NCI-H1930 (cell line): ENCODE measurements around the gene ZCCHC14.
"Not testable (repeated sequence)": the region's sequence is repeated elsewhere in the genome, so short reads cannot be mapped to it uniquely, and the experiment has no call there.

Source experiments
- DNase-seq, 2 experiments: peaks; one replicate each; lab custom pipeline; 2025; lab: John Stamatoyannopoulos, UW

ZCCHC14 gene

DNA sequence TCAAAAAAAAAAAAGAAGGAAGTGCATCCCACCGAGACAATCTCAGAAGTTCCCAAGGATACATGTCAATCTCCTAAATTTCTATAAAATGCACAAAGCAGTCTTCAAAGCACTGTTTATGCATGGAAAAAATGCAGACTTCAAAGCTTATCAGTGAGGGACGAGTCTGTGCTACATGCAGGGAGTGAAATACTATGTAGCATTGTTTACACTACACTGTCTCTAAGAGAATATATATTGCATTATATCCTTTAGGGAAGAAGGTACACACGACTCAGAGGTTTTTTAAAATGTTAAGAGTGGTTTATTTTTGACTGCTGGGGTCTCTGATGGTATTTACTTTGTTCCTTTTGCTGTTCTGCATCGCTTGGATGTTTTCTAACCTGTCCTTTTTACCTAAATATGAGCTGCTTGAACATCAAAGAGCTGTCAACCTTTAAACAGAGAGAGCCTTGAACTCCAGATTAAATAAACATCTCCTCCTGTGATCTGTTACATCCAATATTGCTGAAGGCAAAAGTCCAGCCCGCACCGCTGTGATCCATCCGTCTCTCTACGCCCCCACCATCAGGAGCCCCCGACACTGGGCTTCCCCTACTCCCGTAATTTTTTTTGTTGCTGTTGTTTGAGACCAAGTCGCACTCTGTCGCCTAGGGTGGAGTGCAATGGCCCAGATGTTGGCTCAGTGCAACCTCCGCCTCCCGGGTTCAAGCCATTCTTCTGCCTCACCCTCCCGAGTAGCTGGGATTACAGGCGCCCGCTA lies 110.6 kb downstream of the ZCCHC14 start:
- DNase-seq = no peak

DNA sequence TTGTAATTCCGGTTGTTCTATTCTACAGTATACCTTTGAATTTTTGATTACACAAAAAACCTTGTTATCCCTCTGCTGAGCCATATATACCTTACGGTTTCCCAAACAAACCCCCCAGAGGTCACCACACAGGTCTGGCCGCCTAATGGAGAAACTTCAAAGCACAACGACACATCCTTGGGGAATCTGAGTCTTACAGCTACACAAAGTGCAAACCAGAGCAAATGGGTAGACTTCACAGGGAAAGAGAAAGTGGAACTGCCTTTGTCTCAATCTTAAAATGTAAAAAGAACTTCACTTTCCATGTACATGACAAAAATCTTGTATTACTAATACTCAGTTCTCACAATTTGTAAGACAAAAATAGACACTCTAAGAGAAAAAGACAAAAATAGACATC lies 111.9 kb downstream of the ZCCHC14 start:
- no peak for DNase-seq

DNA sequence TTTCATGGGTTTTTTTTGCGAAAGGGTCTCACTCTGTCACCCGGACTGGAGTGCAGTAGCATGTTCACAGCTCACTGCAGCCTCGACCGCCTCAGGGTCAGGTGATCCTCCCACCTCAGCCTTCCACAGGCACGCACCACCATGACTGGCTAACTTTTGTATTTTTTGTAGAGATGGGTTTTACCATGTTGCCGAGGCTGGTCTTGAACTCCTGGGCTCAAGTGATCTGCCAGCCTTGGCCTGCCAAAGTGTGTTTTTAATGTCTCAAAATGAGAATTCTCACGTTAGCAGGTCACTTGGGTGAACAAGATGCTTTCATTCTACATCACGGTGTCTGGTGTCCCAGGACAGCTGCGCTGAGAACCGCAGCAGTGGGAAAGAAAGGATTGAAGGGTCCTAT lies 112.4 kb downstream of the ZCCHC14 start:
- no peak for DNase-seq

DNA sequence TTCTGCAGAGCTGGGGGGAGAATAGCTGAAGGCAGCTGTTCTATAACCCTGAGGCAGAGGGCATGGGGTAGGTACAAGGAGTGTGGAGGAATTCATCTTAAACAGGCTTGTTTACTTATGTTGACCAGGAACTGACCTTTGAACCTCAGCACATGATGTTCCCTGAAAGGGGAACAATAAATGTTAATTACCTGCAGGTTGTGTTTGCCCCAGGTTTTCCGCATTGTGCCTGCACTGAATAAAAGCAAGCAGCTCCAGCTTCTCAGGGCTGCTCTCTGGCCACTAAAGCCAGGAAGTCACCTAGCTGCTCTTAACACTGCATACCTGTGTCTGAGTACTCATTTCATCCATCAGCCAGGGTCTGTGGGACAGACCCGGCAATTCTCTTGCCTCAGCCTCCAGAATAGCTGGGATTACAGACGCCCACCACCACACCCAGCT lies 113.5 kb downstream of the ZCCHC14 start:
- DNase-seq = not testable (repeated sequence)

DNA sequence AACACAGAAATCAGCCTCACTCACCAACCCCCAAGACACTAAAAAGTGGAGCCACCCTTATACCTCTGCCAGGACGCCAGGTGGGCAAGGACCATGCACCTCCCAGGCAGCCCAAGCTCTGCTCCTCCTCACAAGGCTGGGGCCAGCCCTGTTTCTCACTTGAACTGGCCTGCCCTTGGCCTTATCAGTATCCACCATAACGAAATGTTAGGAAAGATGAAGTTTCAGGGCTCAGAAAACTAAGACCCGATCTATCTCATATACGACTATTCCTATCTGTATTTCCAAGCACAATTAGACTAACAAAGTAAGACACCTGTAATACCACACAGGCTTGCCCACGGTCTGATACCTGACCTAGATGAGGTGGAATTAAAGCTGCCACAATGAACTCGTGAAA lies 116.2 kb downstream of the ZCCHC14 start:
- DNase-seq = no peak

DNA sequence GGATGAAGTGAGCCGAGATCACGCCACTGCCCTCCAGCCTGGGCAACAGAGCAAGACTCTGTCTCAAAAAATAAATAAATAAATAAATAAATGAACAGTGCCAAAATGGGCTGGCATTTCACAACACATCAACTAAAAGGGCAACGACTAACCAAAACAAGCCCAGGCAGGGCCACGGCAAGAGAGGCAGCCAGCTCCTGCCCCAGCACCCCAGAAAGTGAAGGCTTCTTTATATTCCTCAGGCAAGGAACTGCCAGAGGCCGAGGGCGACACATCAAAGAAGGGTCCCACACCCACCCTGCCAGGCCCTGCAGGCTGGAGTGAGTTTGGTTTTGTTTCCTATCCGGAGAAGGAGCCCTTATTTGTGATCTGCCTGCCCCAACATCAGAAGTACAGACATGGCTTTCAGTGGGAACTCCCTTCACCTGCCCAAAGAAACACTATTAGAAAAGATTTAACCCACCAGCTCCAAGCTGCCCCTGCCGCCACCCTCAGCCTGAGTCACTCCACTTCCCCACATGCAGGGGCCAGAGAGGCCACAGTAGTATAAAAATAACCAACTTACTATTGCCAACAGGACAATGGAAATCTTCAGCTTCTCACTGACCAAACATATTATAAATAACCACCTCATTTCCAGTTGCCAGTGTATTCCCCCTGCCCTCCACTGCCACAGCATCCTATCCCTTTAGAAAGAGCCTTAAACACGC lies 117.2 kb downstream of the ZCCHC14 start:
- DNase-seq = no peak

DNA sequence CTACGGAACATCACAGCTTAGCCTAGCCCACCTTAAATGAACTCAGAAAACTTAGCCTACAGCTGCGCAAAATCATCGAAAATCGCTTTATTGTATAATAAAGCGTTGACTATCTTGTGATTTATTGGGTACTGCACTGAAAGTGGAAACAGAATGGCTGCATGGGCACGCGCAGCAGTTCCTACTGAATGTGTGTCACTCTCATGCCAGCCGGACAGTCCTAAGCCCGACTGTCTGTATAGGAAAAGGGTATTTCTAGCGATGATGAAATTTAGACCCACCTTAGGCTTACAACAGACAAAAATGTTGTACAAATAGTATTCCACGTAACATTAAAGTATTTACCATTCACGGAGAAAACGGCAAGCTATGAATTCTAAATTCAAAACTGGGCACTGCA lies 118.5 kb downstream of the ZCCHC14 start:
- DNase-seq = no peak

DNA sequence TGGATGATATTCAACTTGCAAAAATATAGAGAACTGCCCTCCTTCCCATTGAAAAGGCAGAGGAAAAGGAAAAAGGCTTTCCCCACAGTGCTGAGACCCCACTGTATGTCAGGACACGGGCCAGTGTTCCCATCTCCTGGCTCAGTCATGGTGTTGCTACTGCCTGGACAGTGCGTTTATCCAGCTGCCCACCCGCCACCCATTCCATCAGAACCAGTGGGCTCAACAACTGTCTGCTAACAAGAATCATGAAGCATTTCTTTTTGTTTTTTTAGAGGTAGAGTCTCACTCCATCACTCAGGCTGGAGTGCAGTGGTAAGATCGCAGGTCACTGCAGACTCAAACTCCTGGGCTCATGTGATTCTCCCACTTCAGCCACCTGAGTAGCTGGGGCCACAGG lies 120.5 kb downstream of the ZCCHC14 start:
- DNase-seq = no peak

DNA sequence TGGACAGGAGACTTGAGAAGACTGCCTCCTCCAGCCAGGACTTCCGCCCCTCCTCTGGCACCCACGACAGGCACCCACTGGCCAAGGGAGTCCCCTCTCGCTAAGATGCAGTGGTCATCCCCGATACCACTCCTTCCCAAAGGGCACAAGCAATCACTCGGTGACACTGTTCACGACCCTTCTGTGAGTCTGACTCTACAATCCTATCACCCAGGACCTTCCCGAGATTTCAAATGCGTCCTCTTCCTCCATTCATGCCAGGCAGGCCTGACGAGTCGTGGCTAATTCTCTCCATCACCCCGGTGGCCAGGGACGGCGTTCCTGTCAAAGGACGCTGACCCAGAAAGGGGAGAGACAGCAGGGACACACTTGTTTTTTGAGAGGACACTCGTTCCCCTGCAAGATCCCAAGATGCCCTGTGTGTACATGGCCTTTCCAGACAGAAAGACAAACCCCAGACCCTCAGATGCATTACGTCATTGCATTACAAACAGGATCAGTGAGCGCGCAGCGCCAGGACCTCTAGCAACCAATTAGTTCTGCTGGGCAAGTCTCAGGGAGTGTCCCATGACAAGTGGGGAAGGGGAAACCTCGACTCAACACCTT lies 121.5 kb downstream of the ZCCHC14 start:
- DNase-seq = no peak

DNA sequence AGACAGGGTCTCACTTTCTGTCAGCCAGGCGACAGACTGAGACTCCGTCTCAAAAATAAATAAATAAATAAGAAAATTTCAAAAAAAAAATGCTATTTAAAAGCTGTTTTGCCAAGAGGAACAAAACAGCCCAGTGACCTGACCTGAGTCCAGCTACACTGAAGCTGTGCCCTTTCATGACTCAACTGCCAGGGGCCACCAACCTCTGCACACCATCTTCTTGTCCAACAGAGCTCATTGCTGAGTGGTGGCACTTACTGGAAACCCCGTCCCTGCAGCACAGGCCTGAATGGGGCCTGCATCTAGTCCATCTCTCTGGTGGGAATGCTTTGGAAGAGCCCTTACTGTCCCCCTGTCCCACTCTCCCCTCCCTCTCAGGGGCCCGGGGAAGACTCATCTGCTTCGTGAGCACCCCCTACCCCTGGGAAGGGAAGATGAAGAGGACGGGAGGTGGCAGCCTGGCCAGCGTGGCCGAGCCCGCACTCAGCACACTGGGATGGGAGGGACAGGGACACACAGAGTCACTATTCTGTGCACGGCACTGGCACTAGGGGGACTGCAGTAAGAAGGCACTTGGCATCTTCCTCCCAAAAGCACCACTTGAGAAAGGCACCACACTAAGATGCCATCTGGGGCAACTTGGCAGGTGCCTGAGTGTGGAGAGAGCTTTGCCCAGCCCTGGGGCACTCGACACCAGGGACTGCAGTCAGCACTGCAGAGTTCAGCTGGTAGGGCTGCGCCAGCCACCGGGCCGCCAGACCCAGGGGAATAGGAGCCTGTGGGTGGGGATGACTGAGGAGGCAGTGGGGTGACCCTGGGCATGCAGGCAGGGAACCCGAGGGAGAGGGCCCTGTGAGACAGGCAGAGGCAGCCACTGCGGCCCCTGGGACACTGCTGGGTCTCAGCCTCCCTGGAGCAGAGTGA lies 122.8 kb downstream of the ZCCHC14 start:
- DNase-seq = no peak

DNA sequence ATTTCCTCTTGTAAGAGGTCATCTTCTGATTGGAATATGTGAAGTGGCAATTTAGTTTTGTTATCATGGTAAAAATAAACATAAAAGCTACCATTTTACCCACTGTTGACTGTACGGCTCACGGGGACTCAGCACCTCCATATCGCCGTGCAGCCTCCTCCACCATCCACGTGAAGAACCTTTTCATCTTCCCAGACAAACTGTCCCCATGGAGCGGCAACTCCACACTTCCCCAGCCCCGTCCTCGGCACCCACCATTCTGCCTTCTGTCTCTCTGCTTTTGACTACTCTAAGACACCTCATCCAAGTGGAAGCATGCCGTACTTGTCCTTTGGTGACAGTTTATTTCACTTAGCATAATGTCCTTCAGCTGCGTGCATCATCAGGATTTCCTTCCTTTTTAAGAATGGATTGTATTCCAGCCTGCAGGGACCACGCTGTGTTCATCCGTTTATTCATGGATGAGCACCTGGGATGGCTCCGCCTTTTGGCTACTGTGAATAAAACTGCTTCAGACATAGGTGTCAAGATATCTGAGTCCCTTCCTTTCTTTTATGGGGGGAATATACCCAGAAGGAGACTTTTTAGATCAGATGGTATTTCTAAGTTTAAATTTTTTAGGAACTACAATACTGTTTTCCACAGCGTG lies 123.6 kb downstream of the ZCCHC14 start:
- DNase-seq = no peak

DNA sequence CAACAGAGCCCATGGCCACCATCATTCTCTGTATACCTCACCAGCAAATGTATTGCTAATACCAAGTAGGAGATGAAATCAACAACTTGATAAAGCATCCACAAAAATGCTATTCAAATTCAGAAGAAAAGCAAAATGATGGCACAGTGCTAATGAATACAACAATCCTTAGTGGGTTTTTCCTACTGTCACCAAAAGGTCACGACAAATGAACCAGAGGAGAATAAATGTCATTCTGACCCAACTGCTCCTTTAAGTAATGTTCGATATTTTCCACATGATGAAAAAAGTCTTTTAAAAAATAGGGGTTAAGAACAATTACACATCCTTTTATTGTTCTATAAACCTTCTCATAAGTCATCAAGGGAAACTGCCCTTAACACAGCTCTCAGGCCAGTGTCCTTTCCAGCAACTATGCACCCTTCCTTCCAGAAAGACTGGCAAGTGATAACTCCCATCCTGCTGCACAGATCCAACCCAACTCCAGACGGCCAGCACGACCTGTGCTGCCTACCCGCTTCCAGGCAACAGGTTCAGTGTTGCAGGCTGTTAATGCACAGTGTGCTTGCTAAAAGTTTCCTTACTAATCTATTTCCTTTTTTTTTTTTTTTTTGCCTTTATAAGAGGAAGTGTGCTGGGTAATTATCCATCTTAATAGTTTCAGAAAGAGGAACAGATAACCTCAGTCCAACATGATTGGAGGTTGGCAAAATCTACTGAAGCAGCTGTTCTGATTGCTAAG lies 124.6 kb downstream of the ZCCHC14 start:
- no peak for DNase-seq

DNA sequence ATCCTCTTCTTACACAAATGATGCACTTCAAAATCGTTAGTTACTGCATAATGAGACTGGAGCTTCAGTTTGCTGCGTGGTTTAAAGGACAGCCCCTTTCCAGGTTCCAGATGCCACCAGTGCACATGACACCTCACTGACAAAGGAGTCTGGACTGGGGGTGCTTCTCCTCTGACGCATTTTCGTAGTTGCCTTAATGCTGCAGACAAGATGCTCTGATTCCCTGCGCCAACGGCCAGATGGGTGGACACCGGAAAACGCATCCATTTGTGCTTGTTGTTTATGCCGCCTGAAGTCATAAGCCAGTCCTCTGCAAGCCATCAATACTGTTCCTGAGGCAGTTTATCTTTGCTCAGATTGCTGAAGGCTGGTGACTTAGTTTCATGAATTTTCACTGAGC lies 125.3 kb downstream of the ZCCHC14 start:
- DNase-seq = no peak

DNA sequence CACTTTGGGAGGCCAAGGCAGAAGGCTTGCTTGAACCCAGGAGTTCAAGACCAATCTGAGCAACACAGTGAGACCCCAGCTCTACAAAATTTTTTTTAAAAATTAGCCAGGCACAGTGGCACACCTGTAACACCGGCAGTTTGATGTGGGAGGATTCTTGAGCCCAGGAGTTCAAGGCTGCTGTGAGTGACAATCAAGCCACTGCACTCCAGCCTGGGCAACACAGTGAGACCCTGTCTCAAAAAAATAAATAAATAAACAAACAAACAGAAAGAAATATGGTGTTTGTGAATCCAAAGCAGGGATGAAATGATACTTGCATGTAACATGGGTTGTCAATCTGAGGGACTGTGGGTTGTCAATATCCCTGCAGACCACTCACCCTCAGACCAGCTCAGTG lies 125.9 kb downstream of the ZCCHC14 start:
- no peak for DNase-seq

DNA sequence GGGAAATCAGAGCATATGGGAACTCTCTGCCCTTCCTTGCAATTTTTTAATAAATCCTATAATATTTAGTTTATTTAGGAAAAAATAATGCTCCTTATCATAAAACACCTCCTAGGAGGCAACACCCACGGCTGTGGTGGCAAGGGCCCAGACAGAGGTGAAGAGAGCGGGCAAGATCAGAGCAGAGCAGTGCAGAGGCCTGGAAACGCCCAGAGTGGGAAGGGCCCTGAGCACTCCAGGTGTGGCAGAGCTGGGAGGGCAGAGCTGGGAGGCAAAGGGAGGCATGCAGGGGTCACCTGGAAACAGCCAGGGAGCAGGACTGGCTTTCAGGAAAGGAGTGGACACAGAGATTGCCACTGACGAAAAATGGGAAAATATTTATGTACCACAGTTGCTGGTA lies 126.5 kb downstream of the ZCCHC14 start:
- DNase-seq = no peak

DNA sequence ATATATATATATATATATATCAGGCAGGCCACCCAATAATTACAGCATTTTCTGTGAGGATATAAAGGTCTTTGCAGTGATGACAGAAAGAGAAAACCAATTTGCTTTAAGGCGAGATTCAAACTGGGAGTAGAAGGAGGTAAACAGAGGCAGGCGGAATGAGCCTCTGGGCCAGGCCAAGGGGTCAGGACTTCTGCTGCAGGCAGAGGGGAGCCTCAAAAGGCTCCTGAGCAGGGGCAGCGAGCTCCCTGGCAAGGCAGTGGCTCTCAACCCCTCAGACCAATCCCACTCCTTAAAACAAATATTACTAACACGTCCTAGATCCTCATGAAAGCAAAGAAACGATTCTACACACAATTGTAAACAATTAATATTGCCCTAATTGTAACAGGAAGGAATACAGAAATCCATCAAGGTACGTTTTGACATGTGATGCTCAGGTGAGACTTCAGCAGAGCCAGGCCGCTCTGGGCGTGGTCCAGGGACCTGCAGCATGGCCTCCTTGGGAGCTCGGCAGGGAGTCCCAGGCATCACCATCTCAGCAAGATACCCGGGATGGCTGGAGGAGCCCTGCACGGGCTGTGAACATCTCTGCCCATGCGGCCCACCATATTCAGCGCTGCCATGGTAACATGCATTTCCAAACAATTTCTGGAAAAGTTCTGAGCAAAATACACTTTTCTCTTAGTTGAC lies 127.7 kb downstream of the ZCCHC14 start:
- no peak for DNase-seq

DNA sequence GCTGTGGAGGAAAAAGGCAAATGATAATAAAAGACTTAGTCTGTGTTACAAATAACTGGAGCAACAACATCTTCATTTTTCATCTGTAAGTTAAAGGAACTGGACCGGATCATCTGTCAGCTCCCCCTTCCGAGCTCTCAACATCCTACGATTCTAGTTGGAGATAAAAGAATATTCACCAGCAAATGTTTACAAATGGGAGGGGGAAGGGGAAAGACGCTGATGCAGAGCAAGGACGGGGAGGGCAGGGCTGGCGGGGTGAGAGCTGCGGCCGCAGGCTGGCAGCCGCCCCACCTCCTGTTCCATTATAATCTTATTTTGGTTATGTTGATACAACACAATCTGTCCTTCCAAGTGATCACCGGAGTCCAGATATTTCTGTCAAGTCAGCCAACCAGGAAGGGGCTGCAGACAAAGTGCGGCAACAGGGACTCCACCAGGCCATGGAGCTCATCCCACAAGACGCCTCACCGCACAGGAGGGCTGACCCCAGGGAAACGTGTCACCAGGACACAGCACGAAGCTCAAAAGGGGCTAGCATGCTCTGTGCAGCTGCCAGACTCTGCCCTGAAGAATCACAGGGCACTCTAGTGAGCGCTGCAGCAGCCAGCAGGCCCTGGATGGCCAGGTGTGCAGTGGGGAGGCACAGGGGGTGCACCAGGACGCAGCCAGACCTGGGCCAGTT lies 128.9 kb downstream of the ZCCHC14 start:
- DNase-seq = no peak

DNA sequence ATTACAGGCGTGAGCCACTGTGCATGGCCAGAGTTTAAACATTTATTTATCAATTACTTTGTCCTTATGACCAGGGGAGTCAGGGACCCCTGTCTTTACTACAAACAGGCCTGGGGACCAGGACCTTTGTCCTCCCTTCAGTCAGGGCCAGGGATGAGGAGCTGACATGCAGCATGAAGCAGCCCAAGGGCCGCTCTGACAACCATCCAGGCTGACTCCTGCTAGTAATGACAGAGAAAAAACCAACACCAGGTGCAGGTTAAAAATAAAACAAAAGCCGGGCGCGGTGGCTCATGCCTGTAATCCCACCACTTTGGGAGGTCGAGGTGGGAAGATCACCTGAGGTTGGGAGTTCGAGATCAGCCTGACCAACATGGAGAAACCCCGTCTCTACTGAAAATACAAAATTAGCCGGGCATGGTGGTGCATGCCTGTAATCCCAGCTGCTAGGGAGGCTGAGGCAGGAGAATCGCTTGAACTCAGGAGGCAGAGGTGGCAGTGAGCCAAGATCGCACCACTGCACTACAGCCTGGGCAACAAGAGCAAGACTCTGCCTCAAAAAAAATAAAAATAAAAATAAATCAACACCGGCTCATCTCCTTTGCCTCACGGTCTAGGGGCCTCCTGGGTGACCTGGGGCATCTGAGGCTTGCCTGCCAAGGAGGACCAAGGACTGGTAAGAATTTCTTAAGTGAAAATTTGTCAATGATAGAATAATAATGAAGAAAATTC lies 129.8 kb downstream of the ZCCHC14 start:
- not testable (repeated sequence) for DNase-seq
